ENCODE data around the gene NCOA7.

DNA sequence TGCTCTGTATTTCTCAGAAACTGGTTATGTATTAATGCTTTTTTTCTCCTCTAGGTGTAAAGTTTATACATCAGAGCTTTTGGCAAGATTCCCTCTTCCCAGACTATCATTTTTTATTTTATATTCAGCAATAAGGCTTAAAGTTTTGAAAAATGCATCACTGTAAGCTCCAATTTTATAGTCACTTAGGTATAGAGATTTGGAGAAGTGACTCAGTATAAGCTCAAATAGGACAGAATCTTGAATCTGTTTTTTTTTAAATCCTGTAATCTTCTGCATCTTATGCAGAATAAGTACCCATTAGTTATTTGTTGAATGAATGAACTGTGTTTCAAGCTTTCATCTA lies 1.0 kb downstream of the NCOA7 start:
- TF ChIP-seq, protein P1, sequence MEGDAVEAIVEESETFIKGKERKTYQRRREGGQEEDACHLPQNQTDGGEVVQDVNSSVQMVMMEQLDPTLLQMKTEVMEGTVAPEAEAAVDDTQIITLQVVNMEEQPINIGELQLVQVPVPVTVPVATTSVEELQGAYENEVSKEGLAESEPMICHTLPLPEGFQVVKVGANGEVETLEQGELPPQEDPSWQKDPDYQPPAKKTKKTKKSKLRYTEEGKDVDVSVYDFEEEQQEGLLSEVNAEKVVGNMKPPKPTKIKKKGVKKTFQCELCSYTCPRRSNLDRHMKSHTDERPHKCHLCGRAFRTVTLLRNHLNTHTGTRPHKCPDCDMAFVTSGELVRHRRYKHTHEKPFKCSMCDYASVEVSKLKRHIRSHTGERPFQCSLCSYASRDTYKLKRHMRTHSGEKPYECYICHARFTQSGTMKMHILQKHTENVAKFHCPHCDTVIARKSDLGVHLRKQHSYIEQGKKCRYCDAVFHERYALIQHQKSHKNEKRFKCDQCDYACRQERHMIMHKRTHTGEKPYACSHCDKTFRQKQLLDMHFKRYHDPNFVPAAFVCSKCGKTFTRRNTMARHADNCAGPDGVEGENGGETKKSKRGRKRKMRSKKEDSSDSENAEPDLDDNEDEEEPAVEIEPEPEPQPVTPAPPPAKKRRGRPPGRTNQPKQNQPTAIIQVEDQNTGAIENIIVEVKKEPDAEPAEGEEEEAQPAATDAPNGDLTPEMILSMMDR (IDR thresholded peaks at IDR 0.05), result peak in 1 of 4 experiments; percentile 6
- no peak for TF ChIP-seq POLR2A (IDR thresholded peaks at IDR 0.05)
